IMR-90 (cell line): ENCODE results near the gene LGALS16. TPM values are rescaled to one million over a fixed set of nuclear protein-coding genes. Genes with fewer than 3 reads are reported as not detected.

ENCODE experiments used
- ATAC-seq: fragments of 200-7000 bp; cut with Tn5 transposase; 2 replicates; pipeline ENCODE4 v1.9.1; 2020; ENCODE audit warnings: low read depth, mild to moderate bottlenecking, moderate library complexity
- BruUV-seq: library from RNA; stranded (reverse); fragments of 400-500 nt; replicated peaks from 2 replicates; lab custom pipeline; 2021; lab: Mats Ljungman, UMichigan
- CTCF ChIA-PET: fragments of 300-600 bp; formaldehyde crosslinking; extraction: SDS; loops from one replicate; lab custom pipeline; 2021; ENCODE audit warnings: antibody characterized with exemption; lab: Yijun Ruan, JAX
- POLR2A ChIA-PET: fragments of 300-600 bp; sonication (Branson Sonifier 250); formaldehyde crosslinking; loops from one replicate; lab custom pipeline; 2022; ENCODE audit warnings: antibody characterized with exemption; ENCODE audit not compliant: unreplicated experiment; lab: Charles Lee
- DNase-seq: peaks from one replicate; pipeline ENCODE4 v3.0.0; 2013
- H2AFZ ChIP-seq: replicated peaks from 2 replicates; pipeline ENCODE3; 2013; ENCODE audit warnings: low read length, mild to moderate bottlenecking; ENCODE audit not compliant: poor library complexity
- H2AK5ac ChIP-seq: 2 replicates; pipeline ENCODE4 v1.6.1; 2013; ENCODE audit warnings: low read depth, low read length, inconsistent platforms
- H2AK9ac ChIP-seq: replicated peaks from 2 replicates; pipeline ENCODE3; 2013; ENCODE audit warnings: mild to moderate bottlenecking, low read depth, low read length, moderate library complexity; ENCODE audit not compliant: poor library complexity
- H2BK120ac ChIP-seq: 2 replicates; pipeline ENCODE4 v1.6.1; 2013; ENCODE audit warnings: low read depth, low read length, inconsistent platforms
- H2BK15ac ChIP-seq: 3 replicates; pipeline ENCODE4 v1.6.1; 2013; ENCODE audit warnings: low read depth, low read length, inconsistent platforms
- H2BK20ac ChIP-seq: 2 replicates; pipeline ENCODE4 v1.6.1; 2013; ENCODE audit warnings: low read depth, mild to moderate bottlenecking, inconsistent platforms, low read length, moderate library complexity
- H2BK5ac ChIP-seq: 2 replicates; pipeline ENCODE4 v1.6.1; 2013; ENCODE audit warnings: mild to moderate bottlenecking, low read depth, low read length, inconsistent platforms; ENCODE audit not compliant: poor library complexity, severe bottlenecking
- H3K14ac ChIP-seq: replicated peaks from 2 replicates; pipeline ENCODE4 v1.6.1; 2013; ENCODE audit warnings: low read depth, low read length, inconsistent platforms
- H3K18ac ChIP-seq: 2 replicates; pipeline ENCODE4 v1.6.1; 2013; ENCODE audit warnings: low read depth, low read length, control low read depth
- H3K23ac ChIP-seq: 2 replicates; pipeline ENCODE4 v1.6.1; 2013; ENCODE audit warnings: low read depth, low read length, inconsistent platforms
- H3K27ac ChIP-seq: 2 replicates; pipeline ENCODE4 v1.5.1; 2013; ENCODE audit warnings: mild to moderate bottlenecking, control low read depth, low read length; ENCODE audit not compliant: insufficient read depth
- H3K27me3 ChIP-seq: 2 replicates; pipeline ENCODE4 v1.6.1; 2013; ENCODE audit warnings: low read length; ENCODE audit not compliant: control insufficient read depth, insufficient read depth
- H3K36me3 ChIP-seq: 2 replicates; pipeline ENCODE4 v1.6.1; 2013; ENCODE audit warnings: low read length, mixed read lengths; ENCODE audit not compliant: control insufficient read depth, insufficient read depth
- H3K4ac ChIP-seq: 2 replicates; pipeline ENCODE4 v1.6.1; 2013; ENCODE audit warnings: low read depth, low read length, inconsistent platforms
- H3K4me1 ChIP-seq: 2 replicates; pipeline ENCODE4 v1.6.1; 2013; ENCODE audit warnings: low read length, mixed read lengths; ENCODE audit not compliant: control insufficient read depth, insufficient read depth
- H3K4me2 ChIP-seq: 2 replicates; pipeline ENCODE4 v1.6.1; 2013; ENCODE audit warnings: low read depth, mild to moderate bottlenecking, control low read depth, low read length, moderate library complexity
- H3K4me3 ChIP-seq: 2 replicates; pipeline ENCODE4 v1.5.1; 2013; ENCODE audit warnings: low read depth, mild to moderate bottlenecking, control low read depth, low read length, moderate library complexity; ENCODE audit not compliant: insufficient read depth
- H3K56ac ChIP-seq: 2 replicates; pipeline ENCODE4 v1.6.1; 2013; ENCODE audit warnings: low read length, inconsistent platforms; ENCODE audit not compliant: insufficient read depth; ENCODE audit errors: extremely low read depth
- H3K79me1 ChIP-seq, 2 experiments: 2 replicates each; pipeline ENCODE4 v1.6.1; 2013; ENCODE audit warnings: low read length in 2 of 2, inconsistent platforms in 1 of 2, low read depth in 1 of 2
- H3K9ac ChIP-seq: 2 replicates; pipeline ENCODE4 v1.6.1; 2013; ENCODE audit warnings: low read depth, low read length, control low read depth
- H3K9me1 ChIP-seq: 2 replicates; pipeline ENCODE4 v1.6.1; 2013; ENCODE audit warnings: low read length, inconsistent platforms; ENCODE audit not compliant: insufficient read depth
- H3K9me3 ChIP-seq: 2 replicates; pipeline ENCODE4 v1.6.1; 2013; ENCODE audit warnings: low read length; ENCODE audit not compliant: control insufficient read depth, insufficient read depth
- H4K20me1 ChIP-seq: 2 replicates; pipeline ENCODE4 v1.6.1; 2013; ENCODE audit warnings: low read length, inconsistent platforms; ENCODE audit not compliant: insufficient read depth
- H4K5ac ChIP-seq: 2 replicates; pipeline ENCODE4 v1.6.1; 2013; ENCODE audit warnings: mild to moderate bottlenecking, low read depth, low read length, control low read depth
- H4K8ac ChIP-seq, 2 experiments: 2 replicates each; pipeline ENCODE4 v1.6.1; 2013; ENCODE audit warnings: low read depth in 2 of 2, low read length in 2 of 2, control low read depth in 1 of 2, inconsistent platforms in 1 of 2
- H4K91ac ChIP-seq: 2 replicates; pipeline ENCODE4 v1.6.1; 2013; ENCODE audit warnings: low read depth, low read length, inconsistent platforms; ENCODE audit not compliant: insufficient read depth
- ELK1 ChIP-seq: fragments of 150-350 bp; IDR thresholded peaks from 2 replicates; pipeline ENCODE4 v1.6.1; 2016; ENCODE audit warnings: low read depth, mild to moderate bottlenecking, low read length, moderate library complexity, borderline replicate concordance
- WGBS, 2 experiments: methylation state at CpG; one replicate each; pipeline versions ENCODE4 v1.1.5 to v1.1.7; 2013; ENCODE audit warnings: missing lambda C conversion rate in 2 of 2; ENCODE audit not compliant: insufficient read length in 1 of 2; ENCODE audit errors: extremely low coverage in 2 of 2; 5-methylcytosine and 5-hydroxymethylcytosine counted together
- dilution Hi-C: fragments of 300-500 bp; cut with HindIII; formaldehyde crosslinking; loops from one replicate; pipeline ENCODE4 v1.14.3; 2018; ENCODE audit warnings: low sequenced_read_pairs; ENCODE audit not compliant: unreplicated experiment
- in situ Hi-C: fragments of 300-500 bp; cut with MboI; formaldehyde crosslinking; loops from 3 replicates; pipeline ENCODE4 v1.14.3; 2019; ENCODE audit warnings: low sequenced_read_pairs, inconsistent platforms, mixed read lengths
- intact Hi-C: fragments of 100-400 bp; cut with micrococcal nuclease; formaldehyde crosslinking; loops from 2 replicates; pipeline ENCODE4 v1.10.0; 2022
- polyA plus RNA-seq, 3 experiments: library from polyadenylated mRNA; depleted of rRNA; stranded (reverse); fragments of >200 nt; gene quantifications; 2 replicates each; pipeline ENCODE4 v1.2.3, GENCODE V29; 2012; ENCODE audit warnings: low replicate concordance in 1 of 3
- total RNA-seq: library from RNA; depleted of rRNA; stranded (reverse); fragments of >200 nt; gene quantifications from 2 replicates; pipeline ENCODE4 v1.2.3, GENCODE V29; 2012

Gene LGALS16
- total and polyA plus RNA-seq, 2 of the 4 experiments (the other 2 are of a cell fraction) = not detected

- Histone ChIP-seq H3K4me1 (no peaks in the 10 kb centered on the region), H2AFZ (no peak overlapping the region), H3K56ac (no peak overlapping the region), H4K8ac (no peak overlapping the region), H3K9ac (no peak overlapping the region), H3K4me3 (no peak overlapping the region), H2AK9ac (peak overlapping the region; percentile 19), H3K23ac (no peak overlapping the region), H2BK120ac (no peak overlapping the region), H4K91ac (no peak overlapping the region), H3K36me3 (no peaks in the 10 kb centered on the region), H3K79me1 (no peaks in the 10 kb centered on the region), H2BK20ac (no peak overlapping the region), H3K9me1 (no peaks in the 10 kb centered on the region), H2AK5ac (no peak overlapping the region), H3K14ac (no peak overlapping the region), H2BK15ac (no peak overlapping the region), H2BK5ac (no peak overlapping the region), H3K4me2 (no peak overlapping the region), H3K18ac (no peak overlapping the region), H3K27ac (no peak overlapping the region), H4K5ac (no peak overlapping the region), H4K20me1 (no peaks in the 10 kb centered on the region), H3K27me3 (no peaks in the 10 kb centered on the region), H3K9me3 (no peaks in the 10 kb centered on the region), H3K4ac (no peak overlapping the region)
- in situ Hi-C loops = no loop called here
- CTCF ChIA-PET = no interaction called here
- dilution Hi-C loops = no loop called here
- no peak for ATAC-seq
- intact Hi-C loops = no loop called here
- WGBS, 2 experiments = no CpG with 5 or more reads among the region's 5 CpGs
- POLR2A ChIA-PET = no interaction called here
- no TSS peak for BruUV-seq
- no peak for DNase-seq
- no peak for TF ChIP-seq ELK1
Measured at GRCh38 chr19:39681416-39681815, 25.7 kb downstream of the LGALS16 start.
